H9 (cell line): ENCODE data around the gene CLEC1A. TPM values are rescaled to one million over a fixed set of nuclear protein-coding genes. Genes with fewer than 3 reads are reported as not detected.

ENCODE experiments used
- DNase-seq: peaks from one replicate; pipeline ENCODE4 v3.0.0-alpha.2; 2017
- H2AFZ ChIP-seq: one replicate; pipeline ENCODE4 v1.6.1; 2013; ENCODE audit warnings: mild to moderate bottlenecking, low read length, control low read depth, moderate library complexity
- H2AK5ac ChIP-seq: 2 replicates; pipeline ENCODE4 v1.6.1; 2013; ENCODE audit warnings: low read length, control low read depth, mixed read lengths; ENCODE audit not compliant: insufficient read length
- H2BK120ac ChIP-seq: one replicate; pipeline ENCODE4 v1.6.1; 2013; ENCODE audit warnings: low read depth, mild to moderate bottlenecking, low read length, control low read depth, inconsistent platforms; ENCODE audit not compliant: poor library complexity, severe bottlenecking
- H2BK12ac ChIP-seq: 2 replicates; pipeline ENCODE4 v1.6.1; 2013; ENCODE audit warnings: low read length, control low read depth, mixed read lengths, low read depth; ENCODE audit not compliant: insufficient read length
- H2BK15ac ChIP-seq: 2 replicates; pipeline ENCODE4 v1.6.1; 2013; ENCODE audit warnings: low read depth, low read length, control low read depth
- H2BK20ac ChIP-seq: one replicate; pipeline ENCODE4 v1.6.1; 2013; ENCODE audit warnings: low read depth, mild to moderate bottlenecking, low read length, control low read depth, inconsistent platforms; ENCODE audit not compliant: poor library complexity, severe bottlenecking
- H2BK5ac ChIP-seq: 2 replicates; pipeline ENCODE4 v1.6.1; 2013; ENCODE audit warnings: low read length, control low read depth, mixed read lengths; ENCODE audit not compliant: insufficient read length
- H3K14ac ChIP-seq: 2 replicates; pipeline ENCODE4 v1.6.1; 2013; ENCODE audit warnings: low read length, control low read depth; ENCODE audit not compliant: insufficient read depth
- H3K18ac ChIP-seq: 2 replicates; pipeline ENCODE4 v1.6.1; 2013; ENCODE audit warnings: low read depth, mild to moderate bottlenecking, mixed read lengths, low read length, control low read depth; ENCODE audit not compliant: insufficient read length
- H3K23ac ChIP-seq: 2 replicates; pipeline ENCODE4 v1.6.1; 2013; ENCODE audit warnings: low read length, control low read depth, mixed read lengths, low read depth; ENCODE audit not compliant: insufficient read length
- H3K23me2 ChIP-seq: 2 replicates; pipeline ENCODE4 v1.6.1; 2013; ENCODE audit warnings: low read depth, mild to moderate bottlenecking, mixed read lengths, low read length, control low read depth; ENCODE audit not compliant: insufficient read length, poor library complexity, severe bottlenecking
- H3K27ac ChIP-seq: 2 replicates; pipeline ENCODE4 v1.5.1; 2013; ENCODE audit warnings: low read length, control low read depth, mixed read lengths, low read depth; ENCODE audit not compliant: insufficient read length
- H3K27me3 ChIP-seq: 2 replicates; pipeline ENCODE4 v1.6.1; 2013; ENCODE audit warnings: low read length, control low read depth, inconsistent platforms; ENCODE audit not compliant: insufficient read depth
- H3K4ac ChIP-seq: 2 replicates; pipeline ENCODE4 v1.6.1; 2013; ENCODE audit warnings: low read depth, mild to moderate bottlenecking, control low read depth, inconsistent platforms, low read length, moderate library complexity
- H3K4me1 ChIP-seq: 2 replicates; pipeline ENCODE4 v1.6.1; 2013; ENCODE audit warnings: low read length, control low read depth, inconsistent platforms; ENCODE audit not compliant: insufficient read depth
- H3K4me2 ChIP-seq: 2 replicates; pipeline ENCODE4 v1.6.1; 2013; ENCODE audit warnings: low read length, control low read depth, mixed read lengths; ENCODE audit not compliant: insufficient read length, insufficient read depth
- H3K56ac ChIP-seq: 2 replicates; pipeline ENCODE4 v1.6.1; 2013; ENCODE audit warnings: low read depth, mild to moderate bottlenecking, mixed read lengths, low read length, control low read depth; ENCODE audit not compliant: insufficient read length
- H3K79me1 ChIP-seq: 2 replicates; pipeline ENCODE4 v1.6.1; 2013; ENCODE audit warnings: low read depth, mild to moderate bottlenecking, moderate library complexity, low read length, control low read depth, inconsistent platforms; ENCODE audit not compliant: insufficient read depth, poor library complexity, severe bottlenecking
- H3K79me2 ChIP-seq: 2 replicates; pipeline ENCODE4 v1.6.1; 2013; ENCODE audit warnings: low read length, control low read depth, inconsistent platforms; ENCODE audit not compliant: insufficient read depth
- H3K9ac ChIP-seq: 2 replicates; pipeline ENCODE4 v1.6.1; 2013; ENCODE audit warnings: low read length, control low read depth, mixed read lengths; ENCODE audit not compliant: insufficient read length; ENCODE audit errors: extremely low read depth
- H3K9me3 ChIP-seq: one replicate; pipeline ENCODE4 v1.6.1; 2013; ENCODE audit warnings: low read depth, low read length, inconsistent platforms; ENCODE audit not compliant: control insufficient read depth
- H3T11ph ChIP-seq: one replicate; pipeline ENCODE4 v1.6.1; 2013; ENCODE audit warnings: mild to moderate bottlenecking, low read length, control low read depth, inconsistent platforms
- H4K20me1 ChIP-seq: one replicate; pipeline ENCODE4 v1.6.1; 2013; ENCODE audit not compliant: control insufficient read depth, insufficient read length, insufficient read depth
- H4K5ac ChIP-seq: 2 replicates; pipeline ENCODE4 v1.6.1; 2013; ENCODE audit warnings: low read depth, mild to moderate bottlenecking, mixed read lengths, low read length, control low read depth; ENCODE audit not compliant: insufficient read length
- H4K8ac ChIP-seq: replicated peaks from 2 replicates; pipeline ENCODE4 v1.6.1; 2013; ENCODE audit warnings: low read length, control low read depth, mixed read lengths, low read depth; ENCODE audit not compliant: insufficient read length
- H4K91ac ChIP-seq: 2 replicates; pipeline ENCODE4 v1.6.1; 2013; ENCODE audit warnings: low read depth, mild to moderate bottlenecking, moderate library complexity, mixed read lengths, low read length, control low read depth; ENCODE audit not compliant: insufficient read length
- H3K27ac Mint-ChIP-seq, 3 experiments: 2 replicates in 2 of 3; 3 replicates in 1 of 3; pipeline ENCODE4 v1.8.0; 2020 to 2021; ENCODE audit warnings: mixed read lengths in 3 of 3, mild to moderate bottlenecking in 1 of 3, moderate library complexity in 1 of 3
- H3K27me3 Mint-ChIP-seq: 2 replicates; pipeline ENCODE4 v1.8.0; 2021; ENCODE audit warnings: low read depth, mild to moderate bottlenecking, moderate library complexity, mixed read lengths
- H3K36me3 Mint-ChIP-seq, 3 experiments: 2 replicates in 2 of 3; 3 replicates in 1 of 3; pipeline ENCODE4 v1.8.0; 2020 to 2021; ENCODE audit warnings: low read depth in 3 of 3, mixed read lengths in 3 of 3; ENCODE audit not compliant: insufficient read depth in 1 of 3
- H3K4me1 Mint-ChIP-seq, 2 experiments: 2 replicates each; pipeline ENCODE4 v1.8.0; 2020; ENCODE audit warnings: mixed read lengths in 2 of 2
- H3K4me3 Mint-ChIP-seq, 2 experiments: 2 replicates in 1 of 2; 3 replicates in 1 of 2; pipeline ENCODE4 v1.8.0; 2020 to 2021; ENCODE audit warnings: mild to moderate bottlenecking in 2 of 2, mixed read lengths in 2 of 2, moderate library complexity in 1 of 2
- H3K9me3 Mint-ChIP-seq, 2 experiments: 2 replicates in 1 of 2; 3 replicates in 1 of 2; pipeline ENCODE4 v1.8.0; 2020; ENCODE audit warnings: mild to moderate bottlenecking in 2 of 2, mixed read lengths in 2 of 2, moderate library complexity in 1 of 2
- WGBS: extraction: QIAGEN DNeasy Blood & Tissue Kit; methylation state at CpG from one replicate; pipeline ENCODE4 v1.1.7; 2013; ENCODE audit warnings: missing lambda C conversion rate, low lambda C conversion rate, mixed read lengths; ENCODE audit not compliant: insufficient read length; ENCODE audit errors: extremely low coverage; 5-methylcytosine and 5-hydroxymethylcytosine counted together
- total RNA-seq: library from RNA; stranded (reverse); gene quantifications from 2 replicates; pipeline ENCODE4 v1.2.1, GENCODE V29; 2021
- TF ChIP-seq, protein P1 (sequence below): fragments of 200-600 bp; sonication (generic); conservative IDR thresholded peaks from 3 replicates; pipeline ENCODE4 v1.8.0; 2021; ENCODE audit warnings: antibody characterized with exemption, mild to moderate bottlenecking

The CLEC1A gene
- total RNA-seq, 1 experiment from 2014 or later, result not detected

DNA sequence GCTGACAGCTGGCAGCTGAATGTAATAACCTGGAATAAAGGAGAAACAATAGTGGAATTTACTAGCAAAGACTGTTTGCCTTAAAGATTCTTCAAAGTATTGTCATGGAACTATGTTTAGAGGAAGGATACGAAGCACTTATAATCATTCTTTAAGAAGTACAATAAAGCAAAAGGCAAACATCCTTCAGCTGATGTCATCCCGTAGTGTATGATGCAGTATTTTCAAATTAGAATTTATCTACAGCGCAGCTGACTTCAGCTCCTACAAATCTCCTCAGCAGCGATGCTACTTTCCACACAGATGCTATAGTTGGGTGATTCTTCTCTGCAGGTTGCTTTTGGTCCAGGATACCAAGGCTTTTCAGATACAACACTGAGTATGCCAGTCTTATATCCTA, 31.5 kb downstream of the CLEC1A start:
- Histone ChIP-seq H4K5ac (no peak overlapping the region), H4K8ac (no peak overlapping the region), H3K9me3 (no peaks in the 10 kb centered on the region), H3K23me2 (no peaks in the 10 kb centered on the region), H3T11ph (no peak overlapping the region), H2BK12ac (no peak overlapping the region), H2BK120ac (no peak overlapping the region), H3K4me2 (no peak overlapping the region), H2BK5ac (no peak overlapping the region), H3K9ac (no peak overlapping the region), H3K56ac (no peak overlapping the region), H2BK20ac (no peak overlapping the region), H2BK15ac (no peak overlapping the region), H4K91ac (no peak overlapping the region), H3K79me2 (peaks cover 2% of the 10 kb centered on the region; the same call in 1 of the 2 replicates), H4K20me1 (no peaks in the 10 kb centered on the region), H3K14ac (no peak overlapping the region), H3K18ac (no peak overlapping the region), H3K27ac (no peak overlapping the region), H3K27me3 (no peaks in the 10 kb centered on the region; the same call in 1 of the 2 replicates), H3K79me1 (no peaks in the 10 kb centered on the region), H3K23ac (no peak overlapping the region), H3K4ac (no peak overlapping the region), H2AFZ (no peak overlapping the region), H2AK5ac (no peak overlapping the region), H3K4me1 (no peaks in the 10 kb centered on the region)
- no peak overlapping the region for H3K4me3 Mint-ChIP-seq
- H3K27ac Mint-ChIP-seq, result no peak overlapping the region
- H3K4me1 Mint-ChIP-seq, result 0 out of 4 replicates have a peak, but pooled peaks cover 3 to 4% of the 10 kb centered on the region in 2 experiments
- H3K9me3 Mint-ChIP-seq, result no peaks in the 10 kb centered on the region
- no peaks in the 10 kb centered on the region for H3K36me3 Mint-ChIP-seq
- no CpG with 5 or more reads among the region's 4 CpGs for WGBS
- no peak for DNase-seq
- no peaks in the 10 kb centered on the region for H3K27me3 Mint-ChIP-seq
- TF ChIP-seq, protein P1, sequence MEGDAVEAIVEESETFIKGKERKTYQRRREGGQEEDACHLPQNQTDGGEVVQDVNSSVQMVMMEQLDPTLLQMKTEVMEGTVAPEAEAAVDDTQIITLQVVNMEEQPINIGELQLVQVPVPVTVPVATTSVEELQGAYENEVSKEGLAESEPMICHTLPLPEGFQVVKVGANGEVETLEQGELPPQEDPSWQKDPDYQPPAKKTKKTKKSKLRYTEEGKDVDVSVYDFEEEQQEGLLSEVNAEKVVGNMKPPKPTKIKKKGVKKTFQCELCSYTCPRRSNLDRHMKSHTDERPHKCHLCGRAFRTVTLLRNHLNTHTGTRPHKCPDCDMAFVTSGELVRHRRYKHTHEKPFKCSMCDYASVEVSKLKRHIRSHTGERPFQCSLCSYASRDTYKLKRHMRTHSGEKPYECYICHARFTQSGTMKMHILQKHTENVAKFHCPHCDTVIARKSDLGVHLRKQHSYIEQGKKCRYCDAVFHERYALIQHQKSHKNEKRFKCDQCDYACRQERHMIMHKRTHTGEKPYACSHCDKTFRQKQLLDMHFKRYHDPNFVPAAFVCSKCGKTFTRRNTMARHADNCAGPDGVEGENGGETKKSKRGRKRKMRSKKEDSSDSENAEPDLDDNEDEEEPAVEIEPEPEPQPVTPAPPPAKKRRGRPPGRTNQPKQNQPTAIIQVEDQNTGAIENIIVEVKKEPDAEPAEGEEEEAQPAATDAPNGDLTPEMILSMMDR, result no peak
